ENCODE results near the gene GBP5.
A peak's percentile ranks its signal among the peaks of the same experiment; 100 is the strongest.
"Not testable (repeated sequence)": the region's sequence is repeated elsewhere in the genome, so short reads cannot be mapped to it uniquely, and the experiment has no call there.

The GBP5 gene, protein sequence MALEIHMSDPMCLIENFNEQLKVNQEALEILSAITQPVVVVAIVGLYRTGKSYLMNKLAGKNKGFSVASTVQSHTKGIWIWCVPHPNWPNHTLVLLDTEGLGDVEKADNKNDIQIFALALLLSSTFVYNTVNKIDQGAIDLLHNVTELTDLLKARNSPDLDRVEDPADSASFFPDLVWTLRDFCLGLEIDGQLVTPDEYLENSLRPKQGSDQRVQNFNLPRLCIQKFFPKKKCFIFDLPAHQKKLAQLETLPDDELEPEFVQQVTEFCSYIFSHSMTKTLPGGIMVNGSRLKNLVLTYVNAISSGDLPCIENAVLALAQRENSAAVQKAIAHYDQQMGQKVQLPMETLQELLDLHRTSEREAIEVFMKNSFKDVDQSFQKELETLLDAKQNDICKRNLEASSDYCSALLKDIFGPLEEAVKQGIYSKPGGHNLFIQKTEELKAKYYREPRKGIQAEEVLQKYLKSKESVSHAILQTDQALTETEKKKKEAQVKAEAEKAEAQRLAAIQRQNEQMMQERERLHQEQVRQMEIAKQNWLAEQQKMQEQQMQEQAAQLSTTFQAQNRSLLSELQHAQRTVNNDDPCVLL

GRCh38 chr1:89272269-89273041 is at the start of gene GBP5:
Gene GBP5, minus strand, starts transcription at chr1:89272860. Its CDS starts 3,305 bp downstream, at chr1:89269555.
- Mint-ChIP-seq H3K36me3 (peaks cover 56% of the 10 kb centered on the region), H3K4me1 (peaks cover 69% of the 10 kb centered on the region), H3K4me3 (peak within 1 kb of the TSS; percentile 93), H3K27ac (peak within 1 kb of the TSS; percentile 98)
- DNase-seq: peak; percentile 87
- H3K9me3 Mint-ChIP-seq, H3K27me3 Mint-ChIP-seq: not testable (repeated sequence)
- CTCF ChIA-PET: interaction anchor here (0.7 to 12.4 kb wide), 15 partner anchors 12 to 289 kb away, joined by 3 to 122 read pairs (median 4); partner anchors contain the start of genes GBP2 and GBP4

DNA sequence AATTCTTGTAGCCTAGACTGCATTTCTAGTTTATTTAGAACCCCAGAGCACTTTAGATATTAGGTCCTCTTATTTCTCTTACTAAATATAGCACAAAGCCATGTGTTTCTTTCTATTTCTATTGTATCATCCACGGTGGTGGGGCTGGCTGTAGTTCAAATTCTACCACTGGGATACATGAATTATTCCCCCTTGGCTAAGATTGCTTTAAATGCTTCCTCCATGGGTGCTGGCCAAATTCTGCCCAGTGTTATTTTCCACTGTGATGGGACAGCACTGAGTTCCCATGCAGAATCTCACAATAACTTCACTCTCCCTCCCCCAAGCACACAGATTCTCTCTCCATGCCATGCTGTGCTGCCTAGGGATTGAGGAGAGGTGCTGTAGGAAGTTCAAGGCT is 49.7 kb upstream of the GBP5 start:
- Mint-ChIP-seq H3K27ac (no peak overlapping the region), H3K4me1 (peaks cover 16% of the 10 kb centered on the region), H3K9me3 (peaks cover 70% of the 10 kb centered on the region), H3K36me3 (peaks cover 45% of the 10 kb centered on the region), H3K27me3 (no peaks in the 10 kb centered on the region), H3K4me3 (no peak overlapping the region)
- CTCF ChIA-PET: no interaction called here
- DNase-seq: no peak

DNA sequence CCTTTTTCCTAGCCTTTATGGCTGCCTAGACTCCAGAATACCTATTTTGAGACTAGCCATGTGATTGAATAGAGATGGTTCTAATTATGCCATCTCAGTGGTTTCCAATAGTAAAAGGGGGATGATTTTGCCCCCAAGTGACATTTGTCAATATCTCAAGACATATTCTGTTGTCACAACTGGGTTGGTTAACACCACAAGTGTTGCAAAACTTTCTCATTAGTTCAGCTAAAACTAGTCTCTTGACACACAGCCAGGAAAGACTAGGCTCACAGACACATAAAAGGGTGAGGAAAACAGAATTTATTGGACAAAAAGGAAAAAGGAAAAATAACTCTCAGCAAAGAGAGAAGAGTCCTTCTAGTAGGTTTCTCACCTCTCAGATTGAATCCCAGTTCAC is 39.9 kb upstream of the GBP5 start:
- Mint-ChIP-seq H3K4me1 (peaks cover 47% of the 10 kb centered on the region), H3K27ac (no peak overlapping the region), H3K27me3 (no peaks in the 10 kb centered on the region), H3K9me3 (peaks cover 60% of the 10 kb centered on the region), H3K4me3 (no peak overlapping the region), H3K36me3 (peaks cover 66% of the 10 kb centered on the region)
- DNase-seq: no peak
- CTCF ChIA-PET: interaction anchor here (2.9 kb wide), 1 partner anchor 36 kb away, joined by 8 read pairs; no protein-coding TSS in a partner anchor

- peaks cover 55% of the 10 kb centered on the region for H3K4me1 Mint-ChIP-seq
- no peak for DNase-seq
- H3K27ac Mint-ChIP-seq: peak overlapping the region; percentile 99
- CTCF ChIA-PET: interaction anchor here (2.9 kb wide), 1 partner anchor 35 kb away, joined by 8 read pairs; no protein-coding TSS in a partner anchor
- no peak overlapping the region for H3K4me3 Mint-ChIP-seq
- peaks cover 59% of the 10 kb centered on the region for H3K36me3 Mint-ChIP-seq
- peaks cover 52% of the 10 kb centered on the region for H3K9me3 Mint-ChIP-seq
- H3K27me3 Mint-ChIP-seq: no peaks in the 10 kb centered on the region
Measured at GRCh38 chr1:89311757-89312156, 39.1 kb upstream of the GBP5 start.

GRCh38 chr1:89310976-89311375 is 38.3 kb upstream of the GBP5 start:
- CTCF ChIA-PET: interaction anchor here (0.9 to 2.9 kb wide), 7 partner anchors 10 to 327 kb away, joined by 3 to 9 read pairs (median 4); partner anchors contain the start of gene GBP5
- H3K9me3 Mint-ChIP-seq: peaks cover 47% of the 10 kb centered on the region
- H3K4me3 Mint-ChIP-seq: peak overlapping the region; percentile 35
- no peak for DNase-seq
- H3K4me1 Mint-ChIP-seq: peaks cover 63% of the 10 kb centered on the region
- H3K36me3 Mint-ChIP-seq: peaks cover 58% of the 10 kb centered on the region
- H3K27me3 Mint-ChIP-seq: no peaks in the 10 kb centered on the region
- H3K27ac Mint-ChIP-seq: peak overlapping the region; percentile 99

DNA sequence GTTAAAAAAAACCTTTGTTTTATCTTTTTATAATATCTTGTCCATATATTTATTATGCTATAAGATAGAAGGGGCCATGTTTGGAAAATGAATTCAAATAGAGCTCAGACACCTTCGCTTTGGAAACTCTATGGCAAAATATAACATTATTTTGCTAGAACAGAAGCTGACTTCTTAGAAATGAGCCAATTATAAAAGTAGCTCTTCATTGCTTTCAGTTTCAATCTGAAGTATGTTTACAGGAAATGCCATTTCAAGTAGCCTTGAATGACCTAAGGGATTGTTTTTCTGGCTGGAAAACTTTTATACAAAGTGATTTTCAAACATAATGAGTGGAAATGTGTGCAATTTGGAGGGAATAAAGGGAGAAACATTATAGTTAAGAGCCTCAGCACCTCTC is 37.8 kb upstream of the GBP5 start:
- CTCF ChIA-PET: interaction anchor here (0.6 to 2.9 kb wide), 8 partner anchors 9 to 326 kb away, joined by 3 to 9 read pairs (median 4); partner anchors contain the start of gene GBP5
- Mint-ChIP-seq H3K4me3 (peak overlapping the region; percentile 35), H3K27me3 (no peaks in the 10 kb centered on the region), H3K9me3 (peaks cover 47% of the 10 kb centered on the region), H3K4me1 (peaks cover 67% of the 10 kb centered on the region), H3K36me3 (peaks cover 61% of the 10 kb centered on the region), H3K27ac (peak overlapping the region; percentile 99)
- DNase-seq: no peak

- peaks cover 41% of the 10 kb centered on the region for H3K9me3 Mint-ChIP-seq
- CTCF ChIA-PET: interaction anchor here (0.6 to 2.1 kb wide), 7 partner anchors 8 to 325 kb away, joined by 3 to 9 read pairs (median 3); partner anchors contain the start of gene GBP5
- no peak for DNase-seq
- H3K36me3 Mint-ChIP-seq: peaks cover 61% of the 10 kb centered on the region
- H3K27me3 Mint-ChIP-seq: no peaks in the 10 kb centered on the region
- peak overlapping the region; percentile 99 for H3K27ac Mint-ChIP-seq
- H3K4me1 Mint-ChIP-seq: peaks cover 73% of the 10 kb centered on the region
- H3K4me3 Mint-ChIP-seq: no peak overlapping the region
Measured at GRCh38 chr1:89309828-89310227, 37.2 kb upstream of the GBP5 start.

GRCh38 chr1:89306273-89306672 is 33.6 kb upstream of the GBP5 start:
- CTCF ChIA-PET: no interaction called here
- peak overlapping the region; percentile 50 for H3K27ac Mint-ChIP-seq
- peaks cover 49% of the 10 kb centered on the region for H3K36me3 Mint-ChIP-seq
- H3K27me3 Mint-ChIP-seq: no peaks in the 10 kb centered on the region
- H3K4me1 Mint-ChIP-seq: peaks cover 65% of the 10 kb centered on the region
- no peak overlapping the region for H3K4me3 Mint-ChIP-seq
- H3K9me3 Mint-ChIP-seq: peaks cover 25% of the 10 kb centered on the region
- DNase-seq: no peak

DNA sequence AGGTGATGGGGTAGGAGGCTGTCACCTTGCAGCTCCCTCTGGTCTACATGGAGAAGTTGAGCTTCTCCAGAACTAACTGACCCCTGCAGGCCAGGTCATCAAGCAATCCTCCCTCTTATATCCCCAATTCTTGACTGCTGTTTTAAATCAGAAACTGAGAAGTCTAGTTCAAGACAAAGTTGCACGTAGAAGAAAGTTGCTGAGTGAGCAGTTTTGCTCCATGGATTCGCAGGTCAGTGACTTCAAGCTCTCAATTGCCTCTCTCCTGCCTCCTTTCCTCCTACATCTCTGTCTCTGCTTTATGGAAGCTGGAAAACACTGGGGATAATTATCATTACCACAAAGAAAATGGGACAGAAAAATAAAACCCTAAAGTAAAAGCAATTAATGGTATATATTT is 32.8 kb upstream of the GBP5 start:
- no peak overlapping the region for H3K27ac Mint-ChIP-seq
- peaks cover 49% of the 10 kb centered on the region for H3K36me3 Mint-ChIP-seq
- no peak for DNase-seq
- CTCF ChIA-PET: no interaction called here
- peaks cover 58% of the 10 kb centered on the region for H3K4me1 Mint-ChIP-seq
- no peaks in the 10 kb centered on the region for H3K27me3 Mint-ChIP-seq
- H3K9me3 Mint-ChIP-seq: peaks cover 25% of the 10 kb centered on the region
- no peak overlapping the region for H3K4me3 Mint-ChIP-seq

DNA sequence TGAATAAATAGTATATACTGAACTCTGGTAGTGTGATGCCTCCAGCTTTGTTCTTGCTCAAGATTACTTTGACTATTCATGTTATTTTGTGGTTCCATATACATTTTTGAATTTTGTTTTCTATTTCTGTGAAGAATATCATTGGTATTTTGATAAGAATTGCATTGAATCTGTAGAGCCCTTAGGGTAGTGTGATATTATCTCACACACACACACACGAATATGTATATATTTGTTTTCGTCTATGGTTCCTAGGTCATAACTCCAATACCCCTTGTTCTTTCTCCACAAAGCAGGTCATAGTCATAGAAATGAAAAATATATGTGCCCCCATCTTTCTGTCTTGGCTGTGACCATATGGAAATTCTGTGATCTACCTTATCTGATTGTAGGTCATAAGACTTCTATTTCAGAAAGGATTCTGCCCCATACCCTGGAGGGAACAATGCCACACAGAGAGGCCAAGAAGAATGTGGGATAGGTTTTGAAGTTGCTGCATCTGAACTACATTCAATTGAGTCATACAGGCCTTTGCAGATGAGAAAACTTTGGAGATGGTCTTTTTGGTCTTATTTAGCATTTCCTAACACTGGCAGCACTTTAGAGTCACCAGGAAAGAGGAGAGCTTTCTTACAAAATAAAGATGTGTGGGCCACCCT is 32.0 kb upstream of the GBP5 start:
- Mint-ChIP-seq H3K9me3 (peaks cover 22% of the 10 kb centered on the region), H3K4me1 (peaks cover 56% of the 10 kb centered on the region), H3K27me3 (no peaks in the 10 kb centered on the region), H3K36me3 (peaks cover 47% of the 10 kb centered on the region), H3K4me3 (no peak overlapping the region), H3K27ac (no peak overlapping the region)
- DNase-seq: no peak
- CTCF ChIA-PET: no interaction called here

GRCh38 chr1:89302697-89303332 is 30.2 kb upstream of the GBP5 start:
- Mint-ChIP-seq H3K4me3 (no peak overlapping the region), H3K36me3 (peaks cover 36% of the 10 kb centered on the region), H3K27me3 (no peaks in the 10 kb centered on the region), H3K4me1 (peaks cover 58% of the 10 kb centered on the region), H3K27ac (no peak overlapping the region), H3K9me3 (peaks cover 13% of the 10 kb centered on the region)
- no peak for DNase-seq
- CTCF ChIA-PET: interaction anchor here (1.3 kb wide), 1 partner anchor 11 kb away, joined by 3 read pairs; no protein-coding TSS in a partner anchor

- Mint-ChIP-seq H3K9me3 (peaks cover 22% of the 10 kb centered on the region), H3K36me3 (peaks cover 40% of the 10 kb centered on the region), H3K4me1 (peaks cover 53% of the 10 kb centered on the region), H3K27ac (peak overlapping the region; percentile 12)
- not testable (repeated sequence) for H3K4me3 Mint-ChIP-seq, DNase-seq, H3K27me3 Mint-ChIP-seq
- CTCF ChIA-PET: interaction anchor here (1.0 to 1.3 kb wide), 3 partner anchors 13 to 27 kb away, joined by 3 to 4 read pairs (median 4); partner anchors contain the start of gene GBP5
Measured at GRCh38 chr1:89299739-89300463, 27.2 kb upstream of the GBP5 start.

DNA sequence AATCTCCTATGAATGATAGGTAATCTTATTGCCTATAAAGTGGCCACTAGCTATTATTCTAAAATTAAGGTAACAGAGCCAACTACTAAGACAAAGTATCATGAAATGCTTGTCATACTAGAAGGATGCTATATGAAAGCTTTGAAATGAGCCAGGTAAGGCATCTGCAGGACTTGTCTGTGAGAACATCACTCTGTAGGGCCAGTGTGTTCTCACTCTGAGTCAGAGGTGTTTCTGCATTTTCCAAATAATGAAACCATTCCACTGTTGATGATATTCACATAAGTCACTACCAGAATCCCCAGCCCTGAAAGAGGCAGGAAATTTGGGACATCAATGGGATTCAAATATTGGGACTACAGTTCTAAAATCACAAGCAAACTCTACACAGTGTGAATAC is 25.8 kb upstream of the GBP5 start:
- no peak overlapping the region for H3K4me3 Mint-ChIP-seq
- H3K27ac Mint-ChIP-seq: no peak overlapping the region
- H3K4me1 Mint-ChIP-seq: peaks cover 65% of the 10 kb centered on the region
- CTCF ChIA-PET: no interaction called here
- no peak for DNase-seq
- no peaks in the 10 kb centered on the region for H3K27me3 Mint-ChIP-seq
- peaks cover 28% of the 10 kb centered on the region for H3K9me3 Mint-ChIP-seq
- peaks cover 46% of the 10 kb centered on the region for H3K36me3 Mint-ChIP-seq

Data from activated naive CD4-positive, alpha-beta T cell treated with anti-CD3 and anti-CD28 coated beads, Interleukin-2, amount 10 ng/mL, durations not matched to agents 7 days and 5 days (primary cell).